GM18520 (cell line): ENCODE results near the gene DAP.
"Not testable (repeated sequence)": the region's sequence is repeated elsewhere in the genome, so short reads cannot be mapped to it uniquely, and the experiment has no call there.

Experiments used
- ATAC-seq: cut with Tn5 transposase; IDR thresholded peaks from one replicate; pipeline ENCODE4 v1.9.1; 2021; ENCODE audit not compliant: unreplicated experiment

The DAP gene

DNA sequence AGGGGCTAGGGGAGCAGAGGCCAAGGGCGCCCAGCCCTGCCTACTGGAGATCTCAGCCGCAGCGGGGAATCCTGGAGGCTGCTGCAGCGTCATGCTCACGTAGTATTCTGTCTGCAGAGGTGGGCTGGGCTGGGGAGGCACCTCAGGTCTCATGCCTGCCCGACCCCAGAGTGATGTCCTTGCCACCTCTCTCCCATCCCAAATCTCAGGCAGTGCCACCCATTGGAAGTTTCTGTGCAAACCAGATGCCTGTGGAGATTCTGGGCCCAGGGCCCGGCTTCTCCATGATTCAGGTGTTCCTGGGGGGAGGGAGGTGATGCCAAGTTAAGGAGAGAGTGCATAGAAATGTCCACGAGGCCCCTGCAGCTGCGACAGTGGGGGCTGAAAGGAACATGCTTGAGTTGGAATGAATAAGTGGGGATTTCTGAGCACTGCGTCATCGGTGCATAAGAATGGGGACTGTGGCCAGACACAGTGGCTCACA, 125.1 kb downstream of the DAP start:
- ATAC-seq, result no peak

DNA sequence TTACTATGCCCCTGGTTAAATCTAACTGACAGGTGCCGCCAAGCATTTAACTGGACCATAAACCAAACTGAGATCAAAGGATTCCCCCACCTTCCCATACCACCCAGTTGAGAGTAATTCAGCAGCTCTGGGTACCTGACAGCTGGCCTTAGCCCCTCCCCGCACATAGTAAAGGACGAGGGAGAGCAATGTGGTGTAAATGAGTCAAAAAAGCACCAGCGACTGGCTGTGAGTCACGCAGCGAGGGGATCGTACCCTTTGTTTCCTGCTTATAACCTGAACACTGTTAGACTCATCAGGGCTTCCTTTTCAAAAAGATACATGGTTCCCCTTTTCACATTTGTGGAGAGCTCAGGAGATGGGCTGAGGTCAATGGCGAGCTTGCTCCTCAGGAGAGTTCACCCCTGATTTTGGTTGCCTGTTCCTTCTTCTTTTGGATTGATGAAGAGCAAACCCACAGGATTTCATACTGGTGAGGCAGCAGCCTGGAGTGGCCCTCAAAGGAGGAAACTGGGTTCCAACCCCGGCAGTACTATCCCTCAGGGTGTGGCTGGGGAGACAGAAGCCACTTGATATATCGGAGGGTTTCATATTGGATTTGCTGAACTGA, 125.7 kb downstream of the DAP start:
- peak; percentile 68 for ATAC-seq

DNA sequence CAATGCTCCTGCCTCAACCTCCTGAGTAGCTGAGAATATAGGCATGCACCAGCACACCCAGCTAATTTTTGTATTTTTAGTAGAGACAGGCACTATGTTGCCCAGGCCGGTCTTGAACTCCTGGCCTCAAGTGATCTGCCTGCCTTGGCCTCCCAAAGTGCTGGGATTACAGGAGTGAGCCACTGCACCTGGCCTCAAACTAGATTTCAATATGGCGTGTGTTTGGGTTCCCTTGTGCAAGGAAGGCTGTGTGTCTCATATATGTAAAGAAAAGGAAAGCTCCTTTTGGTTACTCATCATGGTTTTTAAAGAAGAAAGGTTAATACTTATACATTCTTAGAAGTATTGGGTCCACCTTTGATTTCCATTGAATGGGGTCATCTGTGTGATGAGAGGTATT, 126.5 kb downstream of the DAP start:
- ATAC-seq, result no peak

- ATAC-seq, result no peak
Observed at GRCh38 chr5:10634050-10634449, 127.0 kb downstream of the DAP start.

DNA sequence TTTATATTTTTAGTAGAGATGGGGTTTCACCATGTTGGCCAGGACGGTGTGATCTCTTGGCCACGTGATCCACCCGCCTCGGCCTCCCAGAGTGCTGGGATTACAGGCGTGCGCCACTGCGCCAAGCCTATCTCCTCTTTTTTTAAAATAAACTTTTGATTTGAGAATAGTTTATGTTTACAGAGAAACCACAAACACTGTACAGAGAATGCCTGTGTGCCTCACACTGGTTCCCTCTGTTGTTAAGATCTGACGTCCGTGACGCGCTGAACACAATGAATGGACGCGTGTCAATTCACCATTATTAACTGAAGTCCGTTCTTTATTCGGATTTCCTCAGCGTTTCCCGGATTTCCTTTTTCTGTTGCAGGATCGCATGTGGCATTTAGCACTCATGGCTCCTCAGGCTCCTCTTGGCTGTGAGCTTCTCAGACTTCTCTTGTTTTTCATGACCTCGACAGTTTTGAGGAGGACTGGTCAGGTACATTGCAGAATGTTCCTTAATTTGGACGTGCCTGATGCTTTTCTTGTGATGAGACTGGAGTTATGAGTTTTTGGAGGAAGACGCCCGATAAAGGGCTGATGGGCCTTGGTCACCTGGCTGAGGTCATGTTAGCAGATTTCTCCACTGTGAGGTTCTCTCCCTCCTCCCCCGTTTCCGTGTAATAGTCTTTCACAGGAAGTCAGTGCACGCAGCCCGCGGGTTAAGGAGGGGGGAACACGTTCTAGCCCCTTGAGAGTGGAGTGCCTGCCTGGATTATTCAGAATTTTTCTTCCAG, 127.6 kb downstream of the DAP start:
- ATAC-seq, result no peak

DNA sequence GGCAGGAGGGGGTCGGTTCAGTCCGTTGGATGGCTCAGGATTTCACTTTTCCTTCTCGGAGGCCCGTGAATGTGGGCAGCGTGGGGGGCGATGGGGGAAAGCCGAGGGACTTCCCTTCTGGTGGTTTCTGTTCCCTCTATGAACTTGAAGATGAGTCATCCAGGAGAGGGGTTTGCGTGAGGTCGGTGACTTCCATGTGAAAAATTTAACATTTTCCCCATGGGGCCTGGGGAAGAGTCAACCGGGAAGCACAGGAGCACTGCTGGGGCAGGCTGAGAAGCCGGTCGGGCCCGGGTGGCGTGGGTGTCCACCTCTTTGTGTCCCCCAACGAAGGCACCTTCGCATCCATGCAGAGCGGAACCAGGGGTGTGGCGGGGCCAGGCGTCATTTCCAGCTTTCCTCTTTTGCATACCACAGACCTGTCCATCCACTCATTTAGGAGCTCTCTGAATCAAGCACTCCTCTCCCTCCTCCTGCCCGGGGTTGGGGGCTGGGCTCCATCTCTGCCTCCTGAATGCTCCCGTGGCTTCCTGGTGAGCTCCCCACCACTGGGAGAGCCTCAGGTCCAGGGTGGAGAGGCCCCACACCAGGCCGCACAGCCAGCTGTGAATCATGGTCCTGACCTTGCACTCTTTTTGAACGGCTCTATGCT, 128.8 kb downstream of the DAP start:
- ATAC-seq, result peak; percentile 24

DNA sequence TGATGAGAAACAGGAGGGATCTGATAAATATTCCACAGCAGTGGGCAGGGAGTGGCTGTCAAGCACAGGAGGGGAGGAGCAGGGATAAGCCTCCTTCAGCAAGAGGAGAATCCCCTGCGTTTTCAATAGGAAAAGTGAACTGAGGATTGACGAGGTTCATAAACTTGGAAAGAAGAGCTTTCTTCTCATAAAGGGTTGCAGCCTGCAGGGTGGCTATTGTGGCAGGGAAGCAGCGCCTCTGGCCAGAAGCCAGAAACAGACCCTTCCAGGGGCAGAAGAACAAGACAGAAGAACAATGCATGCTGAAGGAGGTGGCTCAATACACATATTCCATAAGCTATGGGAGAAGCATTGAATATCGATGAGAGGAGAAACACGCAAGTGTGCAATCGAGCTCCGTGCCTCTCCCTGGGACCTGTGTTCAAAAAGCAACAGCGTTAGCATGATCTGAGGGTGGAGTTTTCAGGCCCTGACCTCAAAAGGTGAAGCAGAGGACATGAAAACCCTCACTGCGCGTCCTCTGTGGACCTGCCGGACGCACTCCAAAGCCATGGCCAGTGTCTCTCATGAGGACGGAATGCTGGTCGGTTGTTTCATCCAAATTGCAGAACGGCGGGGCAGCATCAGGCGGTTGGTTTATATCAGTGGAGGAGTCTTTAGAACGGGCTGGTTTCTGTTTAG, 129.6 kb downstream of the DAP start:
- peak; percentile 1 for ATAC-seq

- ATAC-seq, result not testable (repeated sequence)
Observed at GRCh38 chr5:10630744-10631143, 130.3 kb downstream of the DAP start.

DNA sequence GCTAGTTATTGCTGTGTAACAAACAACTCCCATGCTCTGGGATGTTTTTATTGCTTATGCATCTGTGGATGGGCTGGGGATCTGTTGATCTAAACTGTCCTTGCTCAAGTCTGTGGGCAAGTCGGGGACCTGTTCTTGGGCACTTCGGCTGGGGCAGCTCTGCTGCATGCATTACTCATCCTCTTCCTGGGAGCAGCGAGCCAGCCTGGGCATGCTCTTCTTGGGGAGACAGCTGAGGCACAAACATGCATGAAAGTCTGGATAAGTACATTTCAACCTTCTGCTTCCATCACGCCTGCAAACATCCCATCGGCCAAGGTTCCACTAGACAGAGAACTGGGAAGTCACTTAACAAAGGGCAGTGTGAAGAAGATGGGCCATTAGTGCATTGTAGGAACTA, 130.9 kb downstream of the DAP start:
- ATAC-seq, result no peak

DNA sequence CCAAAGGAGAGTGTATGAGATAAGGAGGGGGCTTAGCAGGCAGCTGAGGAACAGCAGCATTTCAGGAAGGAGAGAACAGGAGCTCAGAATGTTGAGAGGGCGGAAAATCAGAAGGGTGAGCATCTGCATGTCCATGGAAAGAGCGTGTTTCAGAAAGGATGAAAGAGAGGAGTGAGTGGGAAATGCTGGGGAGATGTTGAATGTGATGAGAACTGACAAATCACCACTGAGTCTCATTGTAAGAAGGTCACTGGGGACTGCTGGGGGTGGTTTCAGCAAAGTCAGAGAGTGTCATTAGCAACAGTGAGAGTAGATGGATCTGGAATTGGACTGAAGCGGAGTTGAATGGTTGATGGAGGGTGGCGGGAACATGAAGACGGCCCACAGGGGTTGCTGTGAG, 131.4 kb downstream of the DAP start:
- no peak for ATAC-seq
